GM20000 (cell line): ENCODE data around the gene ASGR1.
"Not testable (repeated sequence)": the region's sequence is repeated elsewhere in the genome, so short reads cannot be mapped to it uniquely, and the experiment has no call there.

Experiments
- DNase-seq: peaks from one replicate; pipeline ENCODE4 v3.0.0; 2012; ENCODE audit warnings: low spot score
- CTCF ChIP-seq: IDR thresholded peaks from 2 replicates; pipeline ENCODE4 v1.5.1; 2012; ENCODE audit warnings: mild to moderate bottlenecking, control low read depth; ENCODE audit errors: extremely low read depth, missing control alignments

The ASGR1 gene

GRCh38 chr17:7130621-7131422 is 48.3 kb downstream of the ASGR1 start:
- TF ChIP-seq CTCF = no peak
- DNase-seq = no peak

GRCh38 chr17:7129311-7129710 is 49.9 kb downstream of the ASGR1 start:
- DNase-seq = no peak
- no peak for TF ChIP-seq CTCF

GRCh38 chr17:7128160-7128559 is 51.0 kb downstream of the ASGR1 start:
- no peak for TF ChIP-seq CTCF
- no peak for DNase-seq

- DNase-seq = not testable (repeated sequence)
Measured at GRCh38 chr17:7127501-7127900, 51.7 kb downstream of the ASGR1 start.

GRCh38 chr17:7126386-7126785 is 52.8 kb downstream of the ASGR1 start:
- not testable (repeated sequence) for DNase-seq

GRCh38 chr17:7124923-7125322 is 54.2 kb downstream of the ASGR1 start:
- DNase-seq = no peak
- TF ChIP-seq CTCF = no peak

- no peak for DNase-seq
- no peak for TF ChIP-seq CTCF
Measured at GRCh38 chr17:7123844-7124243, 55.3 kb downstream of the ASGR1 start.
